ENCODE measurements around the gene GAD1.

DNA sequence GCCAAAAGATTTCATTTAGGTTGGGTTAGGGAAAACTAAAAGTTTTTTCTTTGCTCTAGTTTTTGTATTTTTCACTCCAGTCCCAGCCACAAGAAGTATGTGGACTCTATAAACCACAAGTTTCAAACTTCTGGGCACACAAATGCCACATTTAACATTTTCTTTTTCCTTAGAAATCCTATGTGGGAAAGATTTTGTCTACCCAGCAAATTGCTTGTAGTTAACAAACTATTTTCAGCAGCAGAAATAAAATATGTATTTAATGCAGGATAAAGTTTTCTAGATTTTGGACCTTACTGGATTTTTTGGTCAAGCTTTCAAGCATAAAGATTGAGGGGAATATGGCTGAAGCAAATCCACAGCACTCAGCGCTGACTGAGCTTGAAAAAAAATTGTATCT lies 37.4 kb upstream of the GAD1 start:
- TF ChIP-seq, protein P1, sequence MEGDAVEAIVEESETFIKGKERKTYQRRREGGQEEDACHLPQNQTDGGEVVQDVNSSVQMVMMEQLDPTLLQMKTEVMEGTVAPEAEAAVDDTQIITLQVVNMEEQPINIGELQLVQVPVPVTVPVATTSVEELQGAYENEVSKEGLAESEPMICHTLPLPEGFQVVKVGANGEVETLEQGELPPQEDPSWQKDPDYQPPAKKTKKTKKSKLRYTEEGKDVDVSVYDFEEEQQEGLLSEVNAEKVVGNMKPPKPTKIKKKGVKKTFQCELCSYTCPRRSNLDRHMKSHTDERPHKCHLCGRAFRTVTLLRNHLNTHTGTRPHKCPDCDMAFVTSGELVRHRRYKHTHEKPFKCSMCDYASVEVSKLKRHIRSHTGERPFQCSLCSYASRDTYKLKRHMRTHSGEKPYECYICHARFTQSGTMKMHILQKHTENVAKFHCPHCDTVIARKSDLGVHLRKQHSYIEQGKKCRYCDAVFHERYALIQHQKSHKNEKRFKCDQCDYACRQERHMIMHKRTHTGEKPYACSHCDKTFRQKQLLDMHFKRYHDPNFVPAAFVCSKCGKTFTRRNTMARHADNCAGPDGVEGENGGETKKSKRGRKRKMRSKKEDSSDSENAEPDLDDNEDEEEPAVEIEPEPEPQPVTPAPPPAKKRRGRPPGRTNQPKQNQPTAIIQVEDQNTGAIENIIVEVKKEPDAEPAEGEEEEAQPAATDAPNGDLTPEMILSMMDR (IDR thresholded peaks at IDR 0.05; ENCODE audit: insufficient read depth, low read length, poor library complexity, severe bottlenecking) = no peak
- no peak for TF ChIP-seq EZH2phosphoT487 (conservative IDR thresholded peaks at IDR 0.05; ENCODE audit: low read length)

Measured in SU-DHL-6 (cell line).